Measurements from ENCODE around the gene IL19.

Gene IL19

DNA sequence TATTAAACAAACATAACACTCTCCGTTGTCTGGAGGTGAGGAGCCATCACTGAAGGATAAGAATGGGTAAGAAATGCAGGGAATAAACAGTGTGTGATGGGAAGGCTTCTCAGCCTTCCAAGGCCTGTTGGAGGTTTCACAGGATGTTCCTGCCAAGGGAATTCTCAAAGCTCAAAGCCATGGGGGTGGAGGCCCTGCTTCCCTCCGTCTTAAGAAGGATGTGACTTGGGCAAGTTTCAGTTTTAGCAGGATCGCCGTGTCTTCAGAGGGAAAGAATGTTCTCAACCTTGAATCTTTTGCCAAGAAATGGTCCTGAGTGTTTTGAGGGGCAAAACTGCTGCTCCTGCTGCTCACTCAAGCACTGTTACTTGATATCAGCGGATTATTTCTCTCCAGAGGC lies 53.2 kb downstream of the IL19 start:
- TF ChIP-seq, protein P1, sequence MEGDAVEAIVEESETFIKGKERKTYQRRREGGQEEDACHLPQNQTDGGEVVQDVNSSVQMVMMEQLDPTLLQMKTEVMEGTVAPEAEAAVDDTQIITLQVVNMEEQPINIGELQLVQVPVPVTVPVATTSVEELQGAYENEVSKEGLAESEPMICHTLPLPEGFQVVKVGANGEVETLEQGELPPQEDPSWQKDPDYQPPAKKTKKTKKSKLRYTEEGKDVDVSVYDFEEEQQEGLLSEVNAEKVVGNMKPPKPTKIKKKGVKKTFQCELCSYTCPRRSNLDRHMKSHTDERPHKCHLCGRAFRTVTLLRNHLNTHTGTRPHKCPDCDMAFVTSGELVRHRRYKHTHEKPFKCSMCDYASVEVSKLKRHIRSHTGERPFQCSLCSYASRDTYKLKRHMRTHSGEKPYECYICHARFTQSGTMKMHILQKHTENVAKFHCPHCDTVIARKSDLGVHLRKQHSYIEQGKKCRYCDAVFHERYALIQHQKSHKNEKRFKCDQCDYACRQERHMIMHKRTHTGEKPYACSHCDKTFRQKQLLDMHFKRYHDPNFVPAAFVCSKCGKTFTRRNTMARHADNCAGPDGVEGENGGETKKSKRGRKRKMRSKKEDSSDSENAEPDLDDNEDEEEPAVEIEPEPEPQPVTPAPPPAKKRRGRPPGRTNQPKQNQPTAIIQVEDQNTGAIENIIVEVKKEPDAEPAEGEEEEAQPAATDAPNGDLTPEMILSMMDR (IDR thresholded peaks at IDR 0.05; ENCODE audit: low read depth, low read length, missing control alignments), result no peak
- no peak for DNase-seq (ENCODE audit: low read depth)
- H3K4me3 ChIP-seq (ENCODE audit: low read depth, low read length), result no peak overlapping the region

DNA sequence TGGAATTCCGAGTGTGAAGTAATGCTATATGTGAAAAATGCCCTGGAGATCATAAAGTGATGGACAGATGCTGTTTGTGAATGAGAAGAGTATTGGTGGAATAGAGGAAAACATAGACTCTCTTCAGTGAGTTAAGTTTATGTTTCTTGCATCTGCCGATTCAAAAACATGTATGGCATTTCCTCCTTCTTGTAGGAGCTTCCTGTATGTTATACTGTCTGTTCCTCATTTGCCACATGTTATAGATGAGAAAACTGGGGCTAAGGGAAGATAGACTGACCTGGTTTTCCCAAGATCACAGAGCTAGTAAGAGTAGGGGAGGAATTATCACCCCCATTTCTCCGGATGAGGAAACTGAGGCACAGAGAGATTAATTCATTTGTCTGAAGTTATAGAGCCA lies 53.8 kb downstream of the IL19 start:
- H3K4me3 ChIP-seq (ENCODE audit: low read depth, low read length), result no peak overlapping the region
- TF ChIP-seq, protein P1 (IDR thresholded peaks at IDR 0.05; ENCODE audit: low read depth, low read length, missing control alignments), result no peak
- DNase-seq (ENCODE audit: low read depth), result no peak

DNA sequence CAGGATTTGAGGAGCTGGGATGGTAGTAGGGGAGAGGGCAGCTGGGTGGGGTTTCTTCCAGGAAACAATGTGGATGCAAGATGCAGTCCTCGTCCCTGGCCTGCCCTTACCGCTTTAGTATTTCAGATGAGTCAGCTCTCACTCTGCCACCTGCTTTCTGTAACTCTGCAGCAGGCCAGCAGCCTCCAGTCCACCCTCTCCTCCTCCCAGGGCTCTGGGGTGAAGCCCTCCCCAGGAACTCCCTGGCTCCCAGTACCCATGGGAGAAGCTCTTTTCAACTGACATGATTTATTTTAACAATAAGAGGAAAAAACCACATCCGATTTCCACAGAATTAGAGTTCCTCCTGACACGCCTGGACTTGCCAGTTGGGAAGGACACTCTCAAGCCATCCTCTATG lies 55.8 kb downstream of the IL19 start:
- DNase-seq (ENCODE audit: low read depth), result no peak
- H3K4me3 ChIP-seq (ENCODE audit: low read depth, low read length), result no peak overlapping the region
- TF ChIP-seq, protein P1 (IDR thresholded peaks at IDR 0.05; ENCODE audit: low read depth, low read length, missing control alignments), result no peak

DNA sequence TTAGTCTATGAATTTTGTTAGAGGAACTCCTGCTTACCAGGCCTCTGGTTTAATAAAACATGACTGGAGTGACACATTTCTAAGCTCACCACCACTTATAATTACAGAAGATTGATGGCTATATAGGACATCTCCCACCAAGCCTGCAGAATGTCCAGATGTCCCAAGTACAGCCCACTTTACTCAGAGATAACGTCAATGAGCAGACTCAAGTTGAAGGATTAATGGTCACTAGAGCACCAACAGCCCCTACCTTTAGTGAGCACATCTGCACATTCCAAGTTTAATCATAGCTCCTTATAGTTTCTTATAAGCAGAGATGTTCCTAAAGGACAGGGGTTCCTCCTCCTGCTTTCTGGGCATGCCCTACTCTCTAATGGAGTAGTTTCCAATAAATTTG lies 57.5 kb downstream of the IL19 start:
- no peak for DNase-seq (ENCODE audit: low read depth)
- TF ChIP-seq, protein P1 (IDR thresholded peaks at IDR 0.05; ENCODE audit: low read depth, low read length, missing control alignments), result no peak
- no peak overlapping the region for H3K4me3 ChIP-seq (ENCODE audit: low read depth, low read length)

DNA sequence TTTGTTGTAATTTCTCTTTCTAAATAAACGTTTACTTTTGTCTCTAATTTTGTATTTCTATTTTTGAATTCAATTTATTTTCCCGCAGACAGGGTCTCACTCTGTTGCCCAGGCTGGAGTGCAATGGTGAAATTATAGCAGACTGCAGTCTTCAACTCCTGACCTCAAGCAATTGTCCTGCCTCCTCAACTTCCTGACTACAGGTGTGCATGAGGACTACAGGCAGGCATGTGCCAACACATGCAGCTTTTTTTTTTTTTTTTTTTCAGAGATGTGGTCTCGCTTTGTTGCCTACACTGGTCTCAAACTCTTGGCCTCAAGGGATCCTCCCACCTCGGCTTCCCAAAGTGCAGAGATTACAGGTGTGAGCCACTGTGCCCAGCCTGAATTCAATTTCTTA lies 58.2 kb downstream of the IL19 start:
- TF ChIP-seq, protein P1 (IDR thresholded peaks at IDR 0.05; ENCODE audit: low read depth, low read length, missing control alignments), result no peak
- no peak for DNase-seq (ENCODE audit: low read depth)
- no peak overlapping the region for H3K4me3 ChIP-seq (ENCODE audit: low read depth, low read length)

DNA sequence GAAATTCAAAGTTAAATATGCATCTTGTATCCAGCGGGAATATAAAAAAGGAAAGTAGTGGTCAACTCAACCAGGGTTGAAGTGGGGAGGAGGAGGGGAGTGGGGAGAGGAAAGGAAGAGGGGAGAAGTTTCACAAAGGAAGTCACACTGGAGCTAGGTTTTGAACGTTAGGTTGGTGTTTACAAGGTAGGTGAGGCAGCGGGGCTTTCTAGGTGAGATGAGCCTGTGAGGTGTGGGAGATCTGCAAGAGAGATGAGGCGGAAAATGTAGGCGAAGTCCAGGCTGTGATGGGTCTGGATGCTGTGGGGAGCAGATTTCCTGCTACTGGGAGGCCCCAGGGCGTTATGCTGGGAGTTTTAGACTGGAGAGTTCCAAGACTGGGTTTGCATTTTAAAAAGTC lies 58.7 kb downstream of the IL19 start:
- no peak for DNase-seq (ENCODE audit: low read depth)
- TF ChIP-seq, protein P1 (IDR thresholded peaks at IDR 0.05; ENCODE audit: low read depth, low read length, missing control alignments), result no peak

DNA sequence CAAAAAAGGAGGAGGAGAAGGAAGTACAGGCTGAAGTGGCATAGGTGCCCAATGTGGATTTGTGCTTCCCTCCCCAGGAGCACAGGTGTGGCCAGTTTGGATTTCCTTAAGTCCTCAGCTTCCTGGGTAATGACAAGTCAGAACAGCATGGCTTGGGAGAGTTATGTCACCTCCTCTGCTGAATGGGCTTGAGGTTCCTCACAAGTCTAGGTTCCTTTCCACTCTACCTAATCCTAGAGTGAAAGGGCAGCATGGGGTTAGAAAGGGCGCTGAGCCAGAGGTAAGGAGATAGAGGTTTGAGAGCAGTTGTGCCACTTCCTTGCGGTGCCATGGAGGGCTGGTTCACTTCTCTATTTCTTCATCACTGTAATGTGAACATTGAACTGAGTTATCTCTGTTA lies 59.3 kb downstream of the IL19 start:
- no peak for DNase-seq (ENCODE audit: low read depth)
- H3K4me3 ChIP-seq (ENCODE audit: low read depth, low read length), result no peak overlapping the region
- TF ChIP-seq, protein P1 (IDR thresholded peaks at IDR 0.05; ENCODE audit: low read depth, low read length, missing control alignments), result no peak

More for the DNA sequence above, 58.7 kb downstream of the IL19 start:
- no peak overlapping the region for H3K4me3 ChIP-seq (ENCODE audit: low read depth, low read length)
